Right lobe of liver (tissue), 6 donors: ENCODE measurements around the gene OR2G3. TPM values are rescaled to one million over a fixed set of nuclear protein-coding genes. Genes with fewer than 3 reads are reported as not detected.

Experiments
- ATAC-seq, 4 donors: fragments of 200-7000 bp; cut with Tn5 transposase; one replicate each; pipeline ENCODE4 v1.9.1; 2020; ENCODE audit warnings: mild to moderate bottlenecking in 4 of 4, moderate library complexity in 4 of 4
- DNase-seq, 3 donors: peaks; one replicate each; pipeline ENCODE4 v3.0.0-alpha.2; 2020
- H3K27ac ChIP-seq, 3 donors: fragments of 200-600 bp; one replicate each; pipeline ENCODE4 v1.8.0; 2022
- H3K27me3 ChIP-seq, 2 donors: fragments of 200-600 bp; one replicate each; pipeline ENCODE4 v1.8.0; 2022
- H3K36me3 ChIP-seq, 4 donors: fragments of 200-600 bp; sonication (generic) in 1 of 4; one replicate each; pipeline versions ENCODE4 v1.5.1 to v1.8.0; 2017 to 2022; ENCODE audit warnings: control low read depth in 1 of 4
- H3K4me1 ChIP-seq, 4 donors: fragments of 200-600 bp; sonication (generic) in 1 of 4; one replicate each; pipeline versions ENCODE4 v1.5.1 to v1.8.0; 2017 to 2022; ENCODE audit warnings: control low read depth in 1 of 4
- H3K4me3 ChIP-seq, 3 donors: fragments of 200-600 bp; one replicate each; pipeline ENCODE4 v1.8.0; 2022
- H3K9me3 ChIP-seq, 4 donors: fragments of 200-600 bp; sonication (generic) in 1 of 4; one replicate each; pipeline versions ENCODE4 v1.5.1 to v1.8.0; 2017 to 2022; ENCODE audit warnings: control low read depth in 1 of 4
- CTCF ChIP-seq, 4 donors: fragments of 200-600 bp in 3 of 4; fragments of 450-650 bp in 1 of 4; IDR thresholded peaks; one replicate each; pipeline versions ENCODE4 v1.5.1 to v1.8.0; 2016 to 2022; ENCODE audit warnings: antibody characterized with exemption in 4 of 4, mild to moderate bottlenecking in 2 of 4
- POLR2A ChIP-seq: fragments of 450-650 bp; IDR thresholded peaks from one replicate; pipeline ENCODE4 v1.6.1; 2017; ENCODE audit warnings: antibody characterized with exemption, mild to moderate bottlenecking
- WGBS: methylation state at CpG from one replicate; pipeline ENCODE4 v1.1.6; 2018; ENCODE audit warnings: low coverage, low lambda C conversion rate; ENCODE audit not compliant: insufficient coverage; ENCODE audit errors: missing lambda C conversion rate; 5-methylcytosine and 5-hydroxymethylcytosine counted together
- intact Hi-C, 2 donors: fragments of 100-400 bp; cut with DNase I; formaldehyde crosslinking; loops; one replicate each; pipeline versions ENCODE4 v1.11.2 to v1.14.1; 2022
- total RNA-seq, 6 experiments: library from RNA; depleted of rRNA in 2 of 6; stranded (reverse); fragments of >200 nt in 2 of 6; fragmentation: NEBNext Ultra II Directional in 3 of 6; extraction: Animal tissue kit (Norgen Biotek cat#: 25700) in 3 of 6; gene quantifications; one replicate each; pipeline versions ENCODE4 v1.1.0 to v1.2.4, GENCODE V29; 2016 to 2023
- donor health status: DM: no; HTN: yes; CAD: no.
- donor health status: DM: no; HTN: no; CAD: no.
- donor health status: DM: no; HTN: no; CAD: no.
- donor health status: DM: no; HTN: yes; CAD: no.
- donor health status: DM: no; HTN: yes; CAD: no.

OR2G3 gene
- total RNA-seq, 6 experiments from 2014 or later: not detected

- ATAC-seq: no peak
- no peaks in the 10 kb centered on the region for H3K4me1 ChIP-seq
- intact Hi-C loops: no loop called here
- TF ChIP-seq CTCF (IDR thresholded peaks at IDR 0.05) (no peak), POLR2A (no peak)
- no peaks in the 10 kb centered on the region for H3K36me3 ChIP-seq
- H3K27ac ChIP-seq: no peak overlapping the region
- 69% methylated on average over 4 of the region's 6 CpGs for WGBS
- no peaks in the 10 kb centered on the region for H3K27me3 ChIP-seq
- no peaks in the 10 kb centered on the region for H3K9me3 ChIP-seq
- H3K4me3 ChIP-seq: no peak overlapping the region
- no peak for DNase-seq
Observed at GRCh38 chr1:247638781-247639180, 33.4 kb downstream of the OR2G3 start.

- peak; percentile 61 to 95 (median 89) for ATAC-seq
- Histone ChIP-seq H3K9me3 (no peaks in the 10 kb centered on the region), H3K27ac (no peak overlapping the region), H3K36me3 (no peaks in the 10 kb centered on the region), H3K27me3 (no peaks in the 10 kb centered on the region), H3K4me3 (peak overlapping the region in 2 of 3 donors; percentile 20 to 36), H3K4me1 (no peaks in the 10 kb centered on the region)
- WGBS: 7% methylated on average over 11 of the region's 55 CpGs
- intact Hi-C loops: no loop called here
- TF ChIP-seq CTCF (IDR thresholded peaks at IDR 0.05) (no peak), POLR2A (peak; percentile 45)
- DNase-seq: peak; percentile 57 to 76 (median 72)
Observed at GRCh38 chr1:247639381-247639981, 34.1 kb downstream of the OR2G3 start.

DNA sequence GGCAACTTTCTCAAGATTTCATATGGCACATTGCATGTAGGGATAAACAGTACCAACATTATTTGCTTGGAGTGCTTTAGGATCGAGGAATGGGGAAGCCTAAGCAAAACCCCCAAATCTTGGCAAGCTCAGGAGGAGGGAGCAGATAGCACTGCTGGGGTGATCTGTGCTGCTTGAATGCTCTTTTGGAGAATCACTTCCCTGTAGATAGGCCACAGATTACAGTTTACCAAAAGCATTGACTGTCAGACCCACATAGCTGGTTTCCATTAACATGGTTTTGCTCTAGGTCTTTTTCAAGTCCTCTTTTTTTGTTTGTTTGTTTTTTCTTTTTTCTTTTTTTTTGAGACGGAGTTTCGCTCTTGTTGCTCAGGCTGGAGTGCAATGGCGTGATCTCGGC, 37.4 kb downstream of the OR2G3 start:
- Histone ChIP-seq H3K4me3 (no peak overlapping the region), H3K9me3 (no peaks in the 10 kb centered on the region), H3K36me3 (no peaks in the 10 kb centered on the region), H3K4me1 (no peaks in the 10 kb centered on the region), H3K27ac (no peak overlapping the region), H3K27me3 (no peaks in the 10 kb centered on the region)
- 57% methylated on average over 5 of the region's 5 CpGs for WGBS
- ATAC-seq (no peak), DNase-seq (no peak)
- TF ChIP-seq CTCF (IDR thresholded peaks at IDR 0.05) (no peak), POLR2A (no peak)
- intact Hi-C loops: no loop called here

- ATAC-seq (peak in 2 of 4 donors; percentile 25 to 52), DNase-seq (no peak)
- H3K4me1 ChIP-seq: no peaks in the 10 kb centered on the region
- H3K27ac ChIP-seq: no peak overlapping the region
- WGBS: 36% methylated on average over 4 of the region's 4 CpGs
- TF ChIP-seq POLR2A: no peak
- no peak for TF ChIP-seq CTCF (IDR thresholded peaks at IDR 0.05)
- intact Hi-C loops: no loop called here
- H3K9me3 ChIP-seq: no peaks in the 10 kb centered on the region
- H3K36me3 ChIP-seq: no peaks in the 10 kb centered on the region
- H3K4me3 ChIP-seq: no peak overlapping the region
- H3K27me3 ChIP-seq: no peaks in the 10 kb centered on the region
Observed at GRCh38 chr1:247646867-247647266, 41.5 kb downstream of the OR2G3 start.
